GM04503 (cell line): Measurements from ENCODE around the gene SNW1.
"Not testable (repeated sequence)": the region's sequence is repeated elsewhere in the genome, so short reads cannot be mapped to it uniquely, and the experiment has no call there.

Experiments
- DNase-seq: peaks from one replicate; pipeline ENCODE4 v3.0.0-alpha.2; 2012; ENCODE audit warnings: low read depth

The SNW1 gene

GRCh38 chr14:77760381-77761204, at the start of gene SNW1:
SNW1 (minus strand) TSS chr14:77761156; CDS start chr14:77761127, 29 bp downstream.
- peak; percentile 19 for DNase-seq

- no peak for DNase-seq
Observed at GRCh38 chr14:77809011-77809410, 48.1 kb upstream of the SNW1 start.

DNA sequence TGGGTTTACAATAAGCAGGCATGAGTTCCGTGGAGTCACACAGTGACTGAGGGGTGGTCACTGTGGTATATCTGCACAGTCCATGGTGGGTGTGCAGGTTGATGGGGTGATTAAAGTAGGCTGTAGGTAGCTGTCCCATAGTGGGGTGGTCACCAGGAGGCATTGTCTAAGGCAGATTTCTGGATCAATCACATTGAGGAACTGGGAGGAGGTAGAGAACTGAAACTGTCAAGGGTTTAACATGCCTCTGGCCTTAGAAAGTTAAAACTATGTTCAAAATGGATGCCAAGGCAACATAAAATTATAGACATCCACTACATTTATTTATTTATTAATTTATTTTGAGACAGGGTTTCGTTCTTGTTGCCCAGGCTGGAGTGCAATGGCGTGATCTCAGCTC, 47.3 kb upstream of the SNW1 start:
- no peak for DNase-seq

- no peak for DNase-seq
Observed at GRCh38 chr14:77805706-77806105, 44.8 kb upstream of the SNW1 start.

GRCh38 chr14:77804592-77804991, 43.6 kb upstream of the SNW1 start:
- DNase-seq, result no peak

DNA sequence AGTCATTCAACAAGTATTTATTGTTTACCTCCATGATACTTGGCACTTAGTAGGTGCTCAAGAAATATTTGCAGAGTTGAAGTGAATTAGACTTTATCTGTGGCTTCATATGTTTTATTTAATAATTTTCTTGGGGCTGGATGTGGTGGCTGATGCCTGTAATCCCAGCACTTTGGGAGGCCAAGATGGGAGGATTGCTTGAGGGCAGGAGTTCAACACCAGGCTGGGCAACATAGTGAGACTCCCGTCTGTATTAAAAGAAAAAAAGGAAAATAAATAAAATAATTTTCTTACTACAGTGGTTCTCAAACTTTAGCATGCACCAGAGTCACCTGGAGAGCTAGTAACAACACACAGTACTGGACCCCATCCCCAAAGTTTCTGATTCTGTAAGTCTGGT, 39.9 kb upstream of the SNW1 start:
- no peak for DNase-seq

GRCh38 chr14:77799863-77800730, 39.1 kb upstream of the SNW1 start, which contains the start of gene ADCK1:
ADCK1 (plus strand) TSS chr14:77800109; CDS start chr14:77818979, 18,870 bp downstream.
- DNase-seq, result peak; percentile 27

DNA sequence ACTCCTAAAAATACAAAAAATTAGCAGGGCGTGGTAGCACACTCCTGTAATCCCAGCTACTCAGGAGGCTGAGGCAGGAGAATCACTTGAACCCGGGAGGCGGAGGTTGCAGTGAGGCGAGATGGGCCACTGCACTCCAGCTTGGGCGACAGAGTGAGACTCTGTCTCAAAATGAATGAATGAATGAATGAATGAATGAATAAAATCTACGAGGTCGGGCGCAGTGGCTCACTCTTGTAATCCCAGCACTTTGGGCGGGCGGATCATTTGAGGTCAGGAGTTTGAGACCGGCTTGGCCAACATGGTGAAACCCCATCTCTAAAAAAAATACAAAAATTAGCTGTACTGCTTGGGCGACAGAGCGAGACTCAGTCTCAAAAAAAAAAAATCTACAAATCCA, 38.5 kb upstream of the SNW1 start:
- not testable (repeated sequence) for DNase-seq

DNA sequence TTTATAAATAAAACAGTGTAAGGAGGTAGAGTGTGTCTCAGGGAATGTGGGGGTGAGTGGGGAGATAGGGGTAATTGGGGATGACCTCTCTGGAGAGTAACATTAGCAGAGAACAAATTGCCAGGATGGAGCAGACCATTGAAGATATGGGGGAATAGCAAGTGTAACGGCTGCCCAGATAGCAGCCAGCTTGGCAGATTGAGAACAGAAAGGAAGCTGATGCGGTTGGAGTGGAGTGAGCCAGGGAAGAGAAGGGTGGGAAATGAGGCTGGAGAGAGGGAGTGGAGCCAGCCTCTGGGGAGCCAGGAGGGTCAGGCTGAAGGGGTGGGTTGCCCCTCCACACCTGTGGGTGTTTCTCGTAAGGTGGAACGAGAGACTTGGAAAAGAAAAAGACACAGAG, 33.4 kb upstream of the SNW1 start:
- DNase-seq, result no peak

DNA sequence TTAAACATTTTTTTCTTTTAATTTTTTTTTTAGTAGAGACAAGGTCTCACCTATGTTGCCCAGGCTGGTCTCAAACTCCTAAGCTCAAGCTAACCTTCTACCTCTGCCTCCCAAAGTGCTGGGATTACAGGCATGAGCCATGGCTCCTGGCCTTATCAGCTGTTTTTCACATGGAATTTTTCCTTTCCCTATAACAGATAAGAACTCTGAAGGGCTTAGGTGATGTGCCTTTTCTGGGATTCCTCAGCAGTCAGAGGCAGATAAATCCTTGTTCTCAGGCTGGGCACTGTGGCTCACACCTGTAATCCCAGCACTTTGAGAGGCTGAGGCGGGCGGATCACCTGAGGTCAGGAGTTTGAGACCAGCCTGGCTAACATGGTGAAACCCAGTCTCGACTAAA, 32.3 kb upstream of the SNW1 start:
- DNase-seq, result not testable (repeated sequence)

GRCh38 chr14:77791225-77791600, 30.3 kb upstream of the SNW1 start:
- no peak for DNase-seq

DNA sequence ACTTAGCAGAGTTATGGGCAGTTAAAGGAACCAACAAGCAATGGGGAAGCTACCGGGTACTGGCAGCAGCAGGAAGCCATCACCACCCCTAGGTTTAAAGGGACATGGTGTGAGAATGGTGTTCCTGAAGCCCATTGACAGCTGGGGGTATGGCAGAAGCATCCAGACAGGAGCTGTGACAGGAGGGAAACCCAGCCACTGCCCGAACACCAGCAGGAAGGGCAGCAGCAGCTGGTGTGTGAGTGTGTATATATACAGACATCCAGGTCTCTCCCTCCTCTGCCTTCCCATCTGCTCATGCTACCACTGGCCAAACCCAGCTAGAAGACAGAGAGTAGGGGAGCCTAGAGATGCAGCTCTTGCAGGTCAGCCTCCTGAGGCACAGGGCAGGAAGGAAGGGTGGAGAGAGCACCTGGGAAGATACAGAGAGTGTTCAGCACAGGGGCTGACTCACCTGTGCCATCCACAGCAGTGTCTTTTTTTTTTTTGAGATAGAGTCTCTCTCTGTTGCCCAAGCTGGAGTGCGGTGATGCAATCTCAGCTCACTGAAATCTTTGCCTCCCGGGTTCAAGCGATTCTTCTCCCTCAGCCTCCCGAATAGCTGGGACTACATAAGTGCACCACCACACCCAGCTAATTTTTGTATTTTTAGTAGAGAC, 29.7 kb upstream of the SNW1 start:
- DNase-seq, result no peak

GRCh38 chr14:77786148-77786547, 25.2 kb upstream of the SNW1 start:
- DNase-seq, result no peak

- DNase-seq, result no peak
Observed at GRCh38 chr14:77782202-77782601, 21.2 kb upstream of the SNW1 start.

- not testable (repeated sequence) for DNase-seq
Observed at GRCh38 chr14:77773966-77774365, 13.0 kb upstream of the SNW1 start.

GRCh38 chr14:77768442-77769069, 7.6 kb upstream of the SNW1 start:
- not testable (repeated sequence) for DNase-seq

- DNase-seq, result no peak
Observed at GRCh38 chr14:77763978-77764377, 3.0 kb upstream of the SNW1 start.

- DNase-seq, result no peak
Observed at GRCh38 chr14:77763316-77763715, 2.4 kb upstream of the SNW1 start.

- peak; percentile 66 for DNase-seq
Observed at GRCh38 chr14:77761205-77761931, 412 bp upstream of the SNW1 start.

DNA sequence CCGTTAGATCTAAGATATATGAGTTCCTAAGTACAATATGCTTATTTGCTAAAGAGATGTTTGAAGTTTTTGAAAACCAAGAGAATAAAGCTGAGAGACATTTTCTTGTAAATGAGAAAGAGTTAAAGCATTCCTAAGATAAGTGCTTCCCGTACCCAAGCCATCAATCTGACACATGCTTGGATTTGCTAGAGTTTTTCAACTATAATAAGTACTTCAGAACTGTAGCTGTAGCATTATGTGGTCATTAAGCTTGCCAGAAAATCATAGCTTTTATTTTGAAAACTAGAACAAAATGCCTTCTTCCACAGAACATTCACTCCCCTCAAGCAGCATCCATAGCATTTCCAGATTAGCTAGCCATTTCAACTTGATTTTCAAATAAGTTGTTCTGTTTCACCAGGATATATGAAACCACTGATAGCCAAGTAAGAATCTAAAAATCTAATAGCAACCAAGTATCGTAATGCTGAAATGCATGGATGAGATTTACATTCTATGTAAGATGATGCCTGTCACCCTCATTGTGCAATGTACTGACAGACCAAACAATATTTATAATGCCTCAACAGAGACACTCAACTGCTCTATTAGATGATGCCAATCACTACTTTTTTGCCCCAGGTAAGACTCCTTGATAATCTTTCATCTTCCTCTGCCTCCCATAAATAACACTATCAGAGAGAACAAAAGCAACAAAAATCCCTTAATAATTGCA, 8.0 kb downstream of the SNW1 start:
- DNase-seq, result no peak

DNA sequence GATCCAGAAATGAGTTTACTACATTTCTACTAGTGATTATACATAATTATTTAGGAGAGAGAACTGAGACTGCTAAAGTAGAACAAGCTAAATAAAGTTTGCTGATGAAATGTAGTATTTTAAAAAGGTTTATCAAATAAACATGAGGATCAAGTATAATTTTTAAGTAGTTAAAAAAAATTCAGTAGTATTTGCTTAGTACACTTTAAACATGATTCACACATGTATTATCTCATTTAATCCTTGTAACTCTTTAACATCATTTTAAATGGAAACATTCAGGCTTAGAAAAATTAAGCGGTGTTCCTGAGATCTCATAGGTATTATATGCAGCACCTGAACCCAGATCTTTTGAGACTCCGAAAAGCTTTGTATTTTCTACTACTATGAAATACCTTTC, 8.7 kb downstream of the SNW1 start:
- no peak for DNase-seq
